HG02759 (cell line): Measurements from ENCODE around the gene MAPK9.

Source experiments
- ATAC-seq: cut with Tn5 transposase; IDR thresholded peaks from one replicate; pipeline ENCODE4 v1.9.1; 2021; ENCODE audit warnings: mild to moderate bottlenecking, moderate library complexity; ENCODE audit not compliant: unreplicated experiment

The MAPK9 gene

GRCh38 chr5:180294913-180295555 lies 3.2 kb upstream of the MAPK9 start:
- no peak for ATAC-seq

GRCh38 chr5:180294411-180294810 lies 2.5 kb upstream of the MAPK9 start:
- no peak for ATAC-seq

GRCh38 chr5:180291234-180291940 lies 496 bp downstream of the MAPK9 start:
- ATAC-seq = peak; percentile 38

- no peak for ATAC-seq
Measured at GRCh38 chr5:180290568-180291233, 1.2 kb downstream of the MAPK9 start.

- no peak for ATAC-seq
Measured at GRCh38 chr5:180289966-180290365, 1.9 kb downstream of the MAPK9 start.

GRCh38 chr5:180289433-180289832 lies 2.5 kb downstream of the MAPK9 start:
- no peak for ATAC-seq

GRCh38 chr5:180287868-180288267 lies 4.0 kb downstream of the MAPK9 start:
- no peak for ATAC-seq

GRCh38 chr5:180287404-180287803 lies 4.5 kb downstream of the MAPK9 start:
- ATAC-seq = no peak

GRCh38 chr5:180284149-180284548 lies 7.7 kb downstream of the MAPK9 start:
- no peak for ATAC-seq

- ATAC-seq = no peak
Measured at GRCh38 chr5:180283026-180283615, 8.8 kb downstream of the MAPK9 start.

GRCh38 chr5:180282281-180282680 lies 9.6 kb downstream of the MAPK9 start:
- no peak for ATAC-seq

GRCh38 chr5:180281706-180282105 lies 10.2 kb downstream of the MAPK9 start:
- no peak for ATAC-seq

- ATAC-seq = no peak
Measured at GRCh38 chr5:180274695-180275094, 17.2 kb downstream of the MAPK9 start.

- no peak for ATAC-seq
Measured at GRCh38 chr5:180271221-180271620, 20.7 kb downstream of the MAPK9 start.

- no peak for ATAC-seq
Measured at GRCh38 chr5:180259260-180259611, 32.6 kb downstream of the MAPK9 start.

- no peak for ATAC-seq
Measured at GRCh38 chr5:180253036-180253824, 38.7 kb downstream of the MAPK9 start.

GRCh38 chr5:180251887-180252286 lies 40.0 kb downstream of the MAPK9 start:
- ATAC-seq = no peak

- ATAC-seq = no peak
Measured at GRCh38 chr5:180251141-180251540, 40.7 kb downstream of the MAPK9 start.

GRCh38 chr5:180250329-180250728 lies 41.6 kb downstream of the MAPK9 start:
- ATAC-seq = no peak

- no peak for ATAC-seq
Measured at GRCh38 chr5:180241600-180241999, 50.3 kb downstream of the MAPK9 start.

GRCh38 chr5:180238631-180239030 lies 53.3 kb downstream of the MAPK9 start:
- ATAC-seq = no peak
